ENCODE data around the gene NAGLU. TPM values are rescaled to one million over a fixed set of nuclear protein-coding genes. Genes with fewer than 3 reads are reported as not detected.

Gene NAGLU
- total and polyA plus RNA-seq, 2 of the 13 experiments (the other 11 are each of a cell fraction or from before 2014, with no cell fraction given) = 28.2 to 40.1 TPM

DNA sequence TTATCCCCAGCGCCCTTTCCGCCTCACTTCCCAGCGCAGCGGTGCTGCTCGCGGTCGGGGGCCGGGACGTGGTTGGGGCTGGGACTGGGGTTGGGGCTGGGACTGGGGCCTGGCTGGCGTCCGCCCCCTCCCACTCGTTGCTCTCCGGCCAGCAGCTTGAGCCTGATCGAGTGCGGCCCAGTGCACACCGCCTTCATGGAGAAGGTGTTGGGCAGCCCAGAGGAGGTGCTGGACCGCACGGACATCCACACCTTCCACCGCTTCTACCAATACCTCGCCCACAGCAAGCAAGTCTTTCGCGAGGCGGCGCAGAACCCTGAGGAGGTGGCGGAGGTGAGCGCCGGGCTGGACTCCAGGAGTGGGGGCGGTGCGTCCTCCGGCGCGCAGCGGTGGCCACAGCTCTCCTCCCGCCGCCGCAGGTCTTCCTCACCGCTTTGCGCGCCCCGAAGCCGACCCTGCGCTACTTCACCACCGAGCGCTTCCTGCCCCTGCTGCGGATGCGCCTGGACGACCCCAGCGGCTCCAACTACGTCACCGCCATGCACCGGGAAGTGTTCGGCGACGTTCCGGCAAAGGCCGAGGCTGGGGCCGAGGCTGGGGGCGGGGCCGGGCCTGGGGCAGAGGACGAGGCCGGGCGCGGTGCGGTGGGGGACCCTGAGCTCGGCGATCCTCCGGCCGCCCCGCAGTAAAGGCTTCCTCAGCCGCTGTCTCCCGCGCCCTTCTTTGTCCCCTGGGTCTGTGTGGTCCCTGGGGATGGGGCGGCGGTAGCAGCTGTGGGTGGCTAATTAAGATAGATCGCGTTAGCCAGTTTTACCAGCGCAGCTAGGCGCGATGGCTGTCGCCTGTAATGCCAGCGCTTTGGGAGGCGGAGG is 18.4 kb downstream of the NAGLU start (continued):
- TF ChIP-seq ZNF609 (CRISPR knock-in tag; IDR thresholded peaks at IDR 0.05; ENCODE audit: borderline replicate concordance) (peak; percentile 78), TOE1 (CRISPR knock-in tag; IDR thresholded peaks at IDR 0.05) (no peak; the same call in 1 of the 2 replicates), TCF7L2 (IDR thresholded peaks at IDR 0.05; ENCODE audit: low read depth, low read length) (no peak), FLYWCH1 (CRISPR knock-in tag; IDR thresholded peaks at IDR 0.05) (0 out of 2 replicates have a peak, but pooled peaks have one; percentile 43), AKAP8 (CRISPR knock-in tag; IDR thresholded peaks at IDR 0.05) (peak; percentile 95), ZNF256 (CRISPR knock-in tag; conservative IDR thresholded peaks at IDR 0.05) (peak; percentile 69; the same call in 1 of the 2 replicates), FIP1L1 (IDR thresholded peaks at IDR 0.05; ENCODE audit: borderline replicate concordance, insufficient read depth, low read depth, low read length) (no peak), ZSCAN25 (CRISPR knock-in tag; IDR thresholded peaks at IDR 0.05) (no peak), ZNF205 (CRISPR knock-in tag; IDR thresholded peaks at IDR 0.05) (peak; percentile 82), BATF2 (CRISPR knock-in tag; IDR thresholded peaks at IDR 0.05) (peak; percentile 91), MTERF4 (CRISPR knock-in tag; IDR thresholded peaks at IDR 0.05) (peak; percentile 94), PAX8 (CRISPR knock-in tag; IDR thresholded peaks at IDR 0.05; ENCODE audit: borderline replicate concordance) (peak; percentile 78), PAF1 (CRISPR knock-in tag; IDR thresholded peaks at IDR 0.05) (no peak), ZSCAN21 (CRISPR knock-in tag; IDR thresholded peaks at IDR 0.05; ENCODE audit: borderline replicate concordance) (peak; percentile 95), ELF4 (CRISPR knock-in tag; IDR thresholded peaks at IDR 0.05; ENCODE audit: borderline replicate concordance) (no peak)
- TF ChIP-seq, protein P1, sequence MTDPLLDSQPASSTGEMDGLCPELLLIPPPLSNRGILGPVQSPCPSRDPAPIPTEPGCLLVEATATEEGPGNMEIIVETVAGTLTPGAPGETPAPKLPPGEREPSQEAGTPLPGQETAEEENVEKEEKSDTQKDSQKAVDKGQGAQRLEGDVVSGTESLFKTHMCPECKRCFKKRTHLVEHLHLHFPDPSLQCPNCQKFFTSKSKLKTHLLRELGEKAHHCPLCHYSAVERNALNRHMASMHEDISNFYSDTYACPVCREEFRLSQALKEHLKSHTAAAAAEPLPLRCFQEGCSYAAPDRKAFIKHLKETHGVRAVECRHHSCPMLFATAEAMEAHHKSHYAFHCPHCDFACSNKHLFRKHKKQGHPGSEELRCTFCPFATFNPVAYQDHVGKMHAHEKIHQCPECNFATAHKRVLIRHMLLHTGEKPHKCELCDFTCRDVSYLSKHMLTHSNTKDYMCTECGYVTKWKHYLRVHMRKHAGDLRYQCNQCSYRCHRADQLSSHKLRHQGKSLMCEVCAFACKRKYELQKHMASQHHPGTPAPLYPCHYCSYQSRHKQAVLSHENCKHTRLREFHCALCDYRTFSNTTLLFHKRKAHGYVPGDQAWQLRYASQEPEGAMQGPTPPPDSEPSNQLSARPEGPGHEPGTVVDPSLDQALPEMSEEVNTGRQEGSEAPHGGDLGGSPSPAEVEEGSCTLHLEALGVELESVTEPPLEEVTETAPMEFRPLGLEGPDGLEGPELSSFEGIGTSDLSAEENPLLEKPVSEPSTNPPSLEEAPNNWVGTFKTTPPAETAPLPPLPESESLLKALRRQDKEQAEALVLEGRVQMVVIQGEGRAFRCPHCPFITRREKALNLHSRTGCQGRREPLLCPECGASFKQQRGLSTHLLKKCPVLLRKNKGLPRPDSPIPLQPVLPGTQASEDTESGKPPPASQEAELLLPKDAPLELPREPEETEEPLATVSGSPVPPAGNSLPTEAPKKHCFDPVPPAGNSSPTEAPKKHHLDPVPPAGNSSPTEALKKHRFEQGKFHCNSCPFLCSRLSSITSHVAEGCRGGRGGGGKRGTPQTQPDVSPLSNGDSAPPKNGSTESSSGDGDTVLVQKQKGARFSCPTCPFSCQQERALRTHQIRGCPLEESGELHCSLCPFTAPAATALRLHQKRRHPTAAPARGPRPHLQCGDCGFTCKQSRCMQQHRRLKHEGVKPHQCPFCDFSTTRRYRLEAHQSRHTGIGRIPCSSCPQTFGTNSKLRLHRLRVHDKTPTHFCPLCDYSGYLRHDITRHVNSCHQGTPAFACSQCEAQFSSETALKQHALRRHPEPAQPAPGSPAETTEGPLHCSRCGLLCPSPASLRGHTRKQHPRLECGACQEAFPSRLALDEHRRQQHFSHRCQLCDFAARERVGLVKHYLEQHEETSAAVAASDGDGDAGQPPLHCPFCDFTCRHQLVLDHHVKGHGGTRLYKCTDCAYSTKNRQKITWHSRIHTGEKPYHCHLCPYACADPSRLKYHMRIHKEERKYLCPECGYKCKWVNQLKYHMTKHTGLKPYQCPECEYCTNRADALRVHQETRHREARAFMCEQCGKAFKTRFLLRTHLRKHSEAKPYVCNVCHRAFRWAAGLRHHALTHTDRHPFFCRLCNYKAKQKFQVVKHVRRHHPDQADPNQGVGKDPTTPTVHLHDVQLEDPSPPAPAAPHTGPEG (CRISPR knock-in tag; IDR thresholded peaks at IDR 0.05) = peak; percentile 72; the same call in 1 of the 2 replicates

All from HepG2 (cell line).